WERI-Rb-1 (cell line): ENCODE data around the gene SHROOM4.

ENCODE experiments used
- DNase-seq: peaks from one replicate; pipeline ENCODE4 v3.0.0-alpha.2; 2020
- H3K27ac ChIP-seq: fragments of 250-450 bp; sonication (Bioruptor Pico); 2 replicates; pipeline ENCODE4 v1.5.1; 2020; ENCODE audit warnings: mild to moderate bottlenecking, moderate library complexity
- H3K27me3 ChIP-seq: fragments of 250-450 bp; sonication (Bioruptor Pico); 2 replicates; pipeline ENCODE4 v1.5.1; 2021; ENCODE audit warnings: mild to moderate bottlenecking, low read depth, moderate library complexity; ENCODE audit not compliant: insufficient read depth, severe bottlenecking
- H3K36me3 ChIP-seq: fragments of 250-450 bp; sonication (Bioruptor Pico); 2 replicates; pipeline ENCODE4 v1.5.1; 2020; ENCODE audit warnings: mild to moderate bottlenecking, moderate library complexity
- H3K4me3 ChIP-seq: 2 replicates; pipeline ENCODE4 v1.5.1; 2011; ENCODE audit warnings: low read depth, mild to moderate bottlenecking, control low read depth, low read length
- H3K9me3 ChIP-seq: fragments of 250-450 bp; sonication (Bioruptor Pico); 2 replicates; pipeline ENCODE4 v1.5.1; 2021; ENCODE audit warnings: mild to moderate bottlenecking, moderate library complexity; ENCODE audit not compliant: severe bottlenecking
- TF ChIP-seq, protein P1 (sequence below): IDR thresholded peaks from 2 replicates; pipeline ENCODE4 v1.5.1; 2011; ENCODE audit warnings: low read depth, mild to moderate bottlenecking, control low read depth, inconsistent platforms, low read length

Gene SHROOM4

DNA sequence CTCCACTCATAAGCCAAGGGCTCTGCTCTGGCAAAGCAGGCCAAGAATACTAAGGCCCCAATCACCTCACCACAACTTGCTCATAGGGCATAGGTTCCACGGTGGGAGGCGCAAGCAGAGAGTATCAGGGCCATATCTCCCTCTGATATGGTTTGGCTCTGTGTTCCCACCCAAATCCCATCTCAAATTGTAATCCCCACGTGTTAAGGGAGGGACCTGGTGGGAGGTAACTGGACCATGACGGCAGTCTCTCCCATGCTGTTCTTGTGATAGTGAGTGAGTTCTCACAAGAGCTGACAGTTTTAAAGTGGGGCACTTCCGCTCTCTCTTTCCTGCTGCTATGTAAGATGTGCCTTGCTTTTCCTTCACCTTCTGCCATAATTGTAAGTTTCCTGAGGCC lies 88.7 kb downstream of the SHROOM4 start:
- DNase-seq, result no peak
- H3K9me3 ChIP-seq, result no peaks in the 10 kb centered on the region
- H3K27me3 ChIP-seq, result peaks cover 30% of the 10 kb centered on the region
- H3K36me3 ChIP-seq, result no peaks in the 10 kb centered on the region
- no peak overlapping the region for H3K27ac ChIP-seq
- H3K4me3 ChIP-seq, result no peak overlapping the region
- TF ChIP-seq, protein P1, sequence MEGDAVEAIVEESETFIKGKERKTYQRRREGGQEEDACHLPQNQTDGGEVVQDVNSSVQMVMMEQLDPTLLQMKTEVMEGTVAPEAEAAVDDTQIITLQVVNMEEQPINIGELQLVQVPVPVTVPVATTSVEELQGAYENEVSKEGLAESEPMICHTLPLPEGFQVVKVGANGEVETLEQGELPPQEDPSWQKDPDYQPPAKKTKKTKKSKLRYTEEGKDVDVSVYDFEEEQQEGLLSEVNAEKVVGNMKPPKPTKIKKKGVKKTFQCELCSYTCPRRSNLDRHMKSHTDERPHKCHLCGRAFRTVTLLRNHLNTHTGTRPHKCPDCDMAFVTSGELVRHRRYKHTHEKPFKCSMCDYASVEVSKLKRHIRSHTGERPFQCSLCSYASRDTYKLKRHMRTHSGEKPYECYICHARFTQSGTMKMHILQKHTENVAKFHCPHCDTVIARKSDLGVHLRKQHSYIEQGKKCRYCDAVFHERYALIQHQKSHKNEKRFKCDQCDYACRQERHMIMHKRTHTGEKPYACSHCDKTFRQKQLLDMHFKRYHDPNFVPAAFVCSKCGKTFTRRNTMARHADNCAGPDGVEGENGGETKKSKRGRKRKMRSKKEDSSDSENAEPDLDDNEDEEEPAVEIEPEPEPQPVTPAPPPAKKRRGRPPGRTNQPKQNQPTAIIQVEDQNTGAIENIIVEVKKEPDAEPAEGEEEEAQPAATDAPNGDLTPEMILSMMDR, result no peak

DNA sequence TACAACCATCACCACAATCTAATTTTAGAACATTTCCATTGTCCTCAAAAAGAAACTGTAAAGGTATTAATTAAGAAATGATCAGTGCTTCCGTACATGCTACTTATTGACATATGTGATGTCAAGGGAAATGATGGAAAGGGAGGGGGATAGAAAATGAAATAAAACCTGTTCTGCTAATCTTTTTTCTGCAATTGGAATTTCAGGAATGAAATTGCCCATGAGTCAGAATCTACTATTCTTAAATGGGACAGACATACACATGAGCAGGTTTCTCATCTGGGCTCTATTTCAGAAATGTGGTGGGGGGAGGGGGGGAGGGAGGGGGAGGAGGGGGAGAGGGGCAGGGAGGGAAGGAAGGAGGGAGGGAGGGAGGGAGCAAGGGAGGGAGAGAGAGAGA lies 91.0 kb downstream of the SHROOM4 start:
- no peaks in the 10 kb centered on the region for H3K36me3 ChIP-seq
- TF ChIP-seq, protein P1, result no peak
- no peaks in the 10 kb centered on the region for H3K9me3 ChIP-seq
- no peak for DNase-seq
- no peak overlapping the region for H3K4me3 ChIP-seq
- no peak overlapping the region for H3K27ac ChIP-seq
- peaks cover 32% of the 10 kb centered on the region for H3K27me3 ChIP-seq

DNA sequence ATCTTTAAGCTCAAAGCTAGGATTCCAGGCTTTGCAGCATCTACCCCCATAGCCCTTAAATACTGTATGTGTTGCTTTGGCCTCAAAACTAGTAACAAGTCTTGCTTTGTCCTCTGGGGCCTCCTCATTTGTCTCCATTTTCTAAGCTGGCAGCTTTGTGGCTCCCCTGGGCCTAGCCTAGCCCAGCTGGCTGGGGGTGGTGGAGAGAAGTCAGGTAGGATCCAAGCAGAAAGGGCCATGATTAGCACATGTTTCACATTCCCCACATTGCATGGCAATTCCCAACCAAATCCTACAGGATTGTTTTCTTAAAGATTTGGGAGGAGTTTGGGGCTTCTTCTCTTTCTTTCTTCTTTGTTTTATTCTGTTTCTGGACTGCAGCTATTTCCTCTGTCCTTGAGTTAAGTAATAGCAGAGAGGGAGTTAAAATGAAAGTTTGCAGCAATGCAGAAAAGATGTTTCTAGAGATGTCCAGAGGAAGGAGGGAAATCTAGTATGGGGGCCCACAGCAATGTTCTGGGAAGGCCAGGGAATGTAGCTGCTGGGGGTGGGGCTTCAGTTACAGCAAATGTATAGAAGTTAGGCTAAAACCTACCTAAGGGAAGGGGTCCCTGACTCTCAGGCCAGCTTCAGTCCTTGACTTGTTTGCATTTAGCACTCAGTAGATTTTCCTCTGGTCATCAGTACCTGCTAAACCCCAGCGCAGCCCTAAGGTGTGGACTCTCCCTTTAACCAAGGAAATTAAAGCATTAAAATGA lies 92.1 kb downstream of the SHROOM4 start:
- H3K4me3 ChIP-seq, result no peak overlapping the region
- peaks cover 27% of the 10 kb centered on the region for H3K27me3 ChIP-seq
- H3K9me3 ChIP-seq, result no peaks in the 10 kb centered on the region
- TF ChIP-seq, protein P1, result no peak
- H3K27ac ChIP-seq, result no peak overlapping the region
- DNase-seq, result no peak
- no peaks in the 10 kb centered on the region for H3K36me3 ChIP-seq

DNA sequence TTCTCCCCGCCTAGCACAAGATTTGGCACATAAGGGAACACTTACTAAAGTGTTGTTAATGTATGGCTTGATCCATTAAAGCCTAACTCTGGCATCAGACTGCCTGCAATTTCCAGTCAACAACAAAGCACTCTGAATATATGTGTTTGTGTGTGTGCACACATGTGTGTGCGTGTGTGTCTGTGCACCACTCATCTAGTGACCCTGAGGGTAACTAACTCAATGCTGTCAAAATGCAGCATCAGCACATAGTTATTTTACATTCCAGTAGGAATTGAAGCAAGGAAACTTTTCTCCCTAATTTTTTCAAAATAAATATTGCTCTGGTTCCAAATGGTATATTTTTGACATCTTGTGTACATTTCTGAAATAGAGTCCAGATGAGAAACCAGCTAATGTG lies 94.4 kb downstream of the SHROOM4 start:
- Histone ChIP-seq H3K4me3 (no peak overlapping the region), H3K27ac (no peak overlapping the region), H3K9me3 (no peaks in the 10 kb centered on the region), H3K27me3 (peaks cover 29% of the 10 kb centered on the region), H3K36me3 (no peaks in the 10 kb centered on the region)
- TF ChIP-seq, protein P1, result no peak
- no peak for DNase-seq

DNA sequence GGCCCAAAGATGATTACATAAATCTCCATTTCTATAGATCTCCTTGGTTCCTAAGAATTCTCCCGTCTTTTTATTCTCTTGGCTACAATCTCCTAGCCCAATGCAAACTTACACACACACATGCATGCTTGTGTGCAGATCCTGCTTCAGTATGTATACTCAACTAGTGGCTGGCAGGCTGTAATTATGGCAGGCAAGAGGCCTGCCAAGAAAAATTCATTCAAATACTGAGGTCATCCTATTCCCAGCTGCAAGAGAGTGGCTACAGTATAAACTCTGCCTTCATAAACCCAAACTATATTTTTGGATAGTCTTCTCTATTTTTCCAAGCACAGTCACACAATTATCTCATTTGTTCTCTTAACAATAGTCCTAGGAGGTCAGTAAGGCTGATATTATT lies 95.2 kb downstream of the SHROOM4 start:
- TF ChIP-seq, protein P1, result no peak
- Histone ChIP-seq H3K36me3 (no peaks in the 10 kb centered on the region), H3K27me3 (peaks cover 21% of the 10 kb centered on the region), H3K9me3 (no peaks in the 10 kb centered on the region), H3K4me3 (no peak overlapping the region), H3K27ac (no peak overlapping the region)
- no peak for DNase-seq

DNA sequence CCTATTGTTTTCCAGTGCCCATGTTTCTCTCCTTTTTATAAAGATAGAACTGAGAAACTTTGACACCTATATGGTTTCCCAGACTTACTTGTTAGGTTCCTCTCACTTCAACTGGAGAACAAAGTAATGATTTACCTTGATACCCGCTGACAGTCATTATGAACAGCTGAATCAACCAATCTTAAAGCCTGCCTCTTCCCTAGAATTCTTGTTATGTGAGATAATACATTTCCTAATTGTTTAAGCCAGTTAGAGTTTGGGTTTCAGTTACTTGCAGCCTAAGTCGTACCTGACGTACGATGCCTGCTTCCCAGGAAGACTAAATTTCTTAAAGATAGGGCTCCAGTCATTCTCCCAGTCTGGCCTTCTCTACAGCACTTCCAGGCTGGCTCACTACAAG lies 97.3 kb downstream of the SHROOM4 start:
- H3K9me3 ChIP-seq, result no peaks in the 10 kb centered on the region
- H3K4me3 ChIP-seq, result no peak overlapping the region
- no peak for DNase-seq
- H3K27me3 ChIP-seq, result peaks cover 23% of the 10 kb centered on the region
- TF ChIP-seq, protein P1, result no peak
- H3K27ac ChIP-seq, result no peak overlapping the region
- H3K36me3 ChIP-seq, result no peaks in the 10 kb centered on the region
